GM18505 (cell line): ENCODE measurements around the gene PAEP.

Experiments
- ATAC-seq: cut with Tn5 transposase; IDR thresholded peaks from one replicate; pipeline ENCODE4 v1.9.1; 2021; ENCODE audit not compliant: unreplicated experiment
- POLR2A ChIP-seq: IDR thresholded peaks from 4 replicates; pipeline ENCODE4 v1.6.1; 2011; ENCODE audit warnings: borderline replicate concordance; ENCODE audit not compliant: insufficient read depth, insufficient read length; ENCODE audit errors: extremely low read depth

The PAEP gene

DNA sequence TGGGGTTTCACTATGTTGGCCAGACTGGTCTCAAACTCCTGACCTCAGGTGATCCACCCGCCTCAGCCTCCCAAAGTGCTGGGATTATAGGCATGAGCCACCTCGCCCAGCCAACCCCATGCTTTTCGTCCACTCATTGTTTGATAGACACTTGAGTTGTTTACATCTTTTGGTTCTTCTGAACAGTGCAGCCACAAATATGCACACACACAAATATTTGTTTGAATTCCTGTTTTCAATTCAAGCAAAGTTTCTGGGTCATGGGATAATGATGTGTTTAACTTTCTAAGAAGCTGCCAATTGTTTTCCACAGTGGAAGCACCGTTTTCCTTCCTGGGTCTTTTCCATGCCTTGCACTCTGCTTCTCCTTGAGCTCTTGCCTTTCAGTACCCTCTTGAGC is 6.8 kb upstream of the PAEP start:
- TF ChIP-seq POLR2A: no peak
- ATAC-seq: no peak

DNA sequence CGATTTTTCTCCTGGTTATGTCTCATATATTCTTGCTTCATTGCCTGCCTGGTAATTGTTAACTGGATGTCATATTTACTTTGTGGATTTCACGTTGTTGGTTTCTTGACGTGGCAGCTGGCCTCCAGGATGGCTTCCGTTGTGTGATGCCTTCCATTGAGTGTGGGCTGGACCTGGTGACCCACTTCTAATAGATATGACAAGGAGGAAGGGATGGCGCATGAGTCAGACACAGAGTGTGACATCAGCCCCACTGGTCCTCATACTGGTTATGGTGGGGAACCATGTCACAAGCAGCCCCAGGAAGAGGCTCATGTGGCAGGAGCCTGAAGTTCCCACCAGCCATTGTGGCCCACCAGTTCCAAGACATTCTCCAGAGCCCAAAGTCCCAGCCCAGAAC is 6.4 kb upstream of the PAEP start:
- TF ChIP-seq POLR2A: no peak
- no peak for ATAC-seq

DNA sequence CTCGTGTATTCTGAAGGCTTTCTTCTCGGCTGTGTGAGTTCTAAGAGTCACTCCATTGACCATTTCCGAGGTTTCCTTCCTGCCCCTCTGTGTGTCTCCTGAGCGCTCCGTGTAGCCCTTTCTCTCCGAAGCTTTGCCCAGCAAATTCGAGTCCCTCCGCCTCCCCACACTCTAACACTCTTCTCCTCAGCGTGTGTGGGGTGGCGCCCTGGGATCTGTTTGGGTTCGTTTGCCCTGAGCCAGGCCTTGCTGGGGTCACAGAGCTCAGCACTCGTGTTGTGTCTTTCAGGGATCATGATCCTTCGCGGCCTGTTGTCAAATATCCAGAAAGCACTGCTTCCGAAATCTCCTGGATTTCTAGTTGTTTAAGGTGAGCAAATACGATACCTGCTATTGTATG is 5.6 kb upstream of the PAEP start:
- ATAC-seq: no peak
- no peak for TF ChIP-seq POLR2A

DNA sequence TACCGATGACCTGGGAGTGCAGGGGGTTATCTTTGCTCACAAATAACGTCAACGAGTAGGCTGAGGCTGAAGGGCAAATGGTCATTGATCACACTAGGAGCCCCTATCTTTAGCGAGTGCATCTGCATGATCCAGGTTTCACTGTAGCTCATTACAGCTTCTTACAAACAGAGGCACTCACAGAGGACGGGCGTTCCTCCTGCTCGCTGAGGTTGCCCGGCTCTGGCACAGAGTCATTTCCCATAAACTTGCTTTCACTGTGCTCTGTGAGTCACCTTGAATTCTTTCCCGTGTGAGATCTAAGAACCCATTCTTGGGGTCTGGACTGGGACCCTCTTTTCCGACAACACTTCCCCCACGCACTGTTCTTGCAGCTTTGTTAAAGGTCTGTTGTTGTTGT is 1.9 kb upstream of the PAEP start:
- ATAC-seq: no peak
- TF ChIP-seq POLR2A: no peak

DNA sequence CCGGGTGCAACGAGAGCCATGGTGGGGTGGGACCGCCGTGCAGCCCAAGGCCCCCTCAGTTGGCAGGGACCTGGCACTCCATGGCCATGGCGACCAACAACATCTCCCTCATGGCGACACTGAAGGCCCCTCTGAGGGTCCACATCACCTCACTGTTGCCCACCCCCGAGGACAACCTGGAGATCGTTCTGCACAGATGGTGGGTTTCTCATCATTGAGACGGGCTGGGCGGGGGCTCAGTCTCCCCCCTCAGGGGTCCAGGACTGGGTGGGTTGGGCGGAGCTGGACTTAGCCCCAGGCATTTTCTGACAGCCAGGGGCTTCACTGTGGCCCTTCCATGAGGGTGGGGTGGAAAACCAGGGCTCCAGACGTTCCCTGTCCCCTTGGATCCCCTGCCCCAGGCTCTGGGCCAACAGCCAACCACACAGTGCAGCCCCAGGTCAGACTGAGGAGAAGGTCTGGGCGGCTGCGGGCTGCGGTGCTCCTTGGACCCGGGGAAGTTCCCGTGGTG is 734 bp downstream of the PAEP start:
- TF ChIP-seq POLR2A: no peak
- ATAC-seq: no peak

DNA sequence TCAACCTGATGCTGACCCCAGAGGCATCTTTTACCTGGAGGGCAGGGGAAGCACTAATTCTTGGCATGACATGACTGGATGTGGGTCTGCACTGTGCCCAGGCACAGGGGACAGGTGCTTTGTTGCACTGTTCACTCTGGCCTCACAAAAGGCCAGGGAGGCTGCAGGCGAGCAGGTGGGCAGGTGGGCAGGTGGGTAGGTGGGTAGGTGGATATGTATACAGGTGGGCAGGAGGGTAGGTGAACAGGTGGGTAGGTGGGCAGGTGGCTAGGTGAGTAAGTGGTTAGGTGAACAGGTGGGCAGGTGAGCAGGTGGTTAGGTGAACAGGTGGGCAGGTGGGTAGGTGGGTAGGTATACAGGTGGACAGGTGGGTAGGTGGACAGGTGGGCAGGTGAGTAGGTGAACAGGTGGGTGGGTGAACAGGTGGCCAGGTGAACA is 1.5 kb downstream of the PAEP start:
- no peak for ATAC-seq
- TF ChIP-seq POLR2A: no peak

DNA sequence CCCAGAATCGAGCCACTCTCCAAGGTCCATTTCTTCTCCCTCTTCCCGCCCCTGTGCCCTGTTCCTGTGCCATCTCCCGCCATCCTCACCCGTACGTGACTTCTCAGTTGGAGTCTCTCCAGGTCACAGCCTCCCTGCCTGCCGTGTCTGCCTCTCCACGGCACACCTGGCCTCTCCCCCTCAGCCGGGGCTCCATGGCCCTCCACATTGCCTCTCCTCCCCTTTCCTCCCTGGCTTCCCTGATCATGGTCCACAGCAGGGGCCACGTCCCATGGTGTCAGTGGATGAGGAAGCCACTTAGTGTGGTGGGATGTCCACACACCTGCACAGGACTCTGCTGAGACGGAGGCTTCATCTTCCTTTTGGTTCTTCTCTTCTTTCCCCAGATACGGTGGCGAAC is 2.3 kb downstream of the PAEP start:
- no peak for ATAC-seq
- no peak for TF ChIP-seq POLR2A

DNA sequence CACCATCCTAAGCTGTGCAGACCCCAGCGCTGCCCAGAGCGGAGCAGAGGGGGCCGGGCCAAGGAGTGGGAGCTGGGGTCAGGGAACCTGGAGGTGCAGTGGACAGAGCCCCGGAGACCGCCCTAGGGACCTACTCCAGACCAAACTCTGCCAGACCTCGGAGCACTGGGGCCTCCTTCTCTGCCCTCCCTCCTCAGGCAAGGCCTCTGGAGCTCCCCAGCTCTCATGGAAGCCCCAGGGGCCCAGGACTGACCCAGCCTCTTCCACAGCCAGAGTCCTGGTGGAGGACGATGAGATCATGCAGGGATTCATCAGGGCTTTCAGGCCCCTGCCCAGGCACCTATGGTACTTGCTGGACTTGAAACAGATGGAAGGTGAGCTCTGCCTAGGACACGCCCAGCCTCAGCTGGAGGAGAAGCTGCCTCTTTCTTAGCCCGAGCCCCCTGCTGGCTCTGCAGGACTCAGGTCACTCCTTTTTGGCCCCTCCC is 3.6 kb downstream of the PAEP start:
- no peak for ATAC-seq
- TF ChIP-seq POLR2A: no peak

DNA sequence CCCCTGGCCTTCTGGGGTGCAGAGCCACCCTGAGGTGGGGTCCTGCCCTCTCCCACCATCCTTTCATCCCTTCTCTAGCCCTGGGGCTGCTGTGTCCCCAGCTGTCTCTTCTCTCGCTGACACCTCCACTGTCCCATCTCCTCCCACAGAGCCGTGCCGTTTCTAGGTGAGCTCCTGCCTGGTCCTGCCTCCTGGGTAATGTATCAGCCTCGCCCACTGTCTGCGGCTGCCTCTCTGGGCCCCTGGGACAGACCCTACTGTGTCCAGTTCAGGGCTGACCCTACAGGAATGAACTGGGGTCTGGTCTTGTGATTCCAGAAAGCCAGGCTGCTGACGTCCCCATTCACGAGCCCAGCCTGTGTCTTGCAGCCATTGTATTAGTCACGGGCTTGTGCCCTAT is 4.1 kb downstream of the PAEP start:
- TF ChIP-seq POLR2A: no peak
- no peak for ATAC-seq

DNA sequence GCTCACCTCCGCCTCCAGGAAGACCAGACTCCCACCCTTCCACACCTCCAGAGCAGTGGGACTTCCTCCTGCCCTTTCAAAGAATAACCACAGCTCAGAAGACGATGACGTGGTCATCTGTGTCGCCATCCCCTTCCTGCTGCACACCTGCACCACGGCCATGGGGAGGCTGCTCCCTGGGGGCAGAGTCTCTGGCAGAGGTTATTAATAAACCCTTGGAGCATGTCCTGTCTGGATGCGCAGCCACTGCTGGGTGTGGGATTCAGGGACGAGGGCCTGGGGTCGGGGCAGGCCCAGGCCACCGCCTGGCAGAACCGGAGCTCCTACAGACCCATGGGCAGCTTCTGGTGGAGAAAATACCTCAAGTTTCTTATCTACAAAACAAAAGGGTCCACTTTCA is 5.0 kb downstream of the PAEP start:
- ATAC-seq: no peak
- no peak for TF ChIP-seq POLR2A

DNA sequence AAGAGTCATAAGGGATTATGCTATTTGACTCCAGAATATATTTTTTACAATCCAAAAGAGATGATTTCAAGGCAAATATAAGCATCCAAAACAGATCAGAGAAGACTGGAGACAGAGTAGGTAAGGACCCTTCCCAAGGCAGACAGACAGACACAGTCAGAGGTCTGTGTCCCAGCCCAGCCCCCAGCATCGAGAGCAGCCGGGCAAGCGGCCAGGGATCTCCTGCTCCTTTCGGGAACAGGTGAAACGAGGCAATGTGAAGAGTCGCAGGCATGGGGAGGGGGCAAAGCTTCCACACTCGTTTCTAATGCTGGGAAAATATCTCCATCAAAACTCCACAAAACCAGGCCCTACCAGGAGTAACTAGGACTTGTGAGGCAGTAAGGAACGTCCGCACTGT is 5.8 kb downstream of the PAEP start:
- no peak for TF ChIP-seq POLR2A
- ATAC-seq: no peak

DNA sequence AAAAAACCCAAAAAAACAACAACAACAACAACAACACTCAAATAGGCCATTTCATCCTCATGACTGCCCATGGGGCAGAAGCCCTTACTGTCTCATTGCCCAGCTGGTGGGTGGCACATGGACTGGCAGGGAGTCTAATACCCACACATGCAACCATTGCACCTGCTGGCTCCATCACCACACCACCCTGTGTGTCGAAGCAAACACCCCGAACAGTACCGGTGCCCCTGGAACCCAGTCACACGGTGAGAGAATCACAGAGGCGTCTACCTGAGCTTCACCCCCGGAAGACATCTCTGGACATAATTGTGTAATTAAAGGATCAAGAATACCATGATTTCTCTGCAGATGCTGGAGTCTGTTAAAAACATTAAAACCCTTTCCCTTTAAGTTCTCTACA is 6.5 kb downstream of the PAEP start:
- no peak for TF ChIP-seq POLR2A
- no peak for ATAC-seq

DNA sequence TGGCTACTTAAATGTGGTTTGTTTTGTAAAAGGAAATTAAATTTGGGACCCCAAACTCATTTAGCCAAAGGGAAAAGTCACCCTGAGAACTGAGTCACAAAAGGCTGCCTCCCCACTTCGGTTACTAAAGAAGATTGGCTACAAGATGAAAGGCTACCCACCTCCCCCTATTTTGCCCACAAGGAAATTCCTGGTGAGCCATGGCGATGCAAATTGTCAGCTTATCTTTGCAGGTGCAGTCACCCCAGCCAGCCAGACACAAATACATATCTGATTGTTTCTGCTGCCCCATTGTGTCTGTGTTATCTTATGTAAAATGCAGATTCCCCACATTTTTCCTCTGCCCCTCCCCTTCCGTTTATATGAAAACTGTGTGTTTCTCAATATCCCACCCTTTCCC is 8.9 kb downstream of the PAEP start:
- TF ChIP-seq POLR2A: no peak
- no peak for ATAC-seq

DNA sequence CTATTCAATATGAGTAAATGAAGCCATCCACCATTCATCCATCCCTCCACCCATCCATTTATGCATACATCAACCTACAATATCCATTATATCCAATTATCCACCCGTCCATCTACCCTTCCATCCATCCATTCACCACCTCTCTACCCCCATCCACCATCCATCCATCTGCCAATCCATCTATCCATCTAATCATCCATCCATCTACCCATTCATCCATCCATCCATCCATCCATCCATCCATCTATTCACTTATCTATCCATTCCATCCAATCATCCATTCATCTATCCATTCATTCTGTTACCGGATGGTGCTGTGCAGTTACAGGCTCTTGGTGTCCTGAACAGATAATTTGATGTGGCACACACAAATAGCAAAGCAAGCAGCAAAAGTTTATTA is 10.7 kb downstream of the PAEP start:
- no peak for ATAC-seq
- no peak for TF ChIP-seq POLR2A

DNA sequence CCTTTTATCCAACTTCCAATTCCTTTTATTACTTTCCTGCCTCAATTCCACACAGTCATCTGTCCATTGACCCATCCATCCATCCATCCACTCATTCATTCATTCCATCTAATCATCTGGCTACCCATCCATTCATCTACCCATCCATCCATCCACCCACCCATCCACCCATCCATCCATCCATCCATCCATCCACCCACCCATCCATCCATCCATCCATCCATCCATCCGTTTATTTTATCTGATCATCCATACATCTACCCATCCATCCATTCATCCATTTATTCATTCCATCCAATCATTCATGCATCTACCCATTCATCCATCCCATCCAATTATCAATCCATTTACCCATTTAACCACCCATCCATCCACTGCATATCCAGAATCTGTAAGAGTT is 11.6 kb downstream of the PAEP start:
- TF ChIP-seq POLR2A: no peak
- ATAC-seq: no peak

DNA sequence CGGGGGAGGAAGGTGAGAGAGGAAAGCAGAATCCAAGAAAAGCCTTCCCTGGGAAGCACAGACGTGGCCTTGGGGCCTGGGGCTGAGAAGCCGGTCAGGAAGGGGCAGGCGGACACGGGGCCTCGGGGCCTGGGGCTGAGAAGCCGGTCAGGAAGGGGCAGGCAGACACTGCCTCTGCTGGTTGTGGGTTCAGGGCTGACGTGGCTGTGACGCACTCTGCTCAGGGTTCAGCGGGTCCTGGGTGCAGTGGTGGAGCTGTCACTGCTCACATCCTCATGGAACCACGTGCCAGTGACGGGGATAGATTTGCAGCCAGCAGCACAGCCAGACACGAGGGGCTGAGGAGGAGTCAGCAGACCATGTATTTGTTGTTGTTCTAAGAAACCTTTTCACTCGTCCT is 12.8 kb downstream of the PAEP start:
- ATAC-seq: no peak

DNA sequence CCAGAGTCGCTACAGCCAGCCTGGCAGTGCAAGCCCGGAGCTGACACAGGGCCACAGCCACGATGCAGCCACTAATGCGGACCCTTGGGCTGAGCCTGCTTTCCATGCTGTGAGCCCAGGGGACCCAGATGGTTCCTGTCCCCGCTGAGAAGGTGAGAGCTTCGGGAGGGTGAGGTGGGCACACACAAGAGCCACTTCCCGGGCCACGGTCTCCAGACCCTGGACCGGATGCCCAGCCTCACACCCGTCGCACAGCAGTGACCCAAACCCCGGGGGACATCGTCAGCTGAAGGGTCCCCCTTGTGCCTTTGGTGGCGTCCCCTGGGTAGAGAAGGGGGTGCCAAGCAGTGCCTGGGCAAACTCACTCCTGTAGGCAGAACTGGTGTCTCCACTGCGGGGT is 13.4 kb downstream of the PAEP start:
- ATAC-seq: no peak
- no peak for TF ChIP-seq POLR2A

More for the DNA sequence above, 12.8 kb downstream of the PAEP start:
- no peak for TF ChIP-seq POLR2A
